HG02588 (cell line): ENCODE measurements around the gene PAPPA2.
"Not testable (repeated sequence)": the region's sequence is repeated elsewhere in the genome, so short reads cannot be mapped to it uniquely, and the experiment has no call there.

Experiments
- ATAC-seq: cut with Tn5 transposase; IDR thresholded peaks from one replicate; pipeline ENCODE4 v1.9.1; 2021; ENCODE audit warnings: mild to moderate bottlenecking, moderate library complexity; ENCODE audit not compliant: unreplicated experiment

PAPPA2 gene

DNA sequence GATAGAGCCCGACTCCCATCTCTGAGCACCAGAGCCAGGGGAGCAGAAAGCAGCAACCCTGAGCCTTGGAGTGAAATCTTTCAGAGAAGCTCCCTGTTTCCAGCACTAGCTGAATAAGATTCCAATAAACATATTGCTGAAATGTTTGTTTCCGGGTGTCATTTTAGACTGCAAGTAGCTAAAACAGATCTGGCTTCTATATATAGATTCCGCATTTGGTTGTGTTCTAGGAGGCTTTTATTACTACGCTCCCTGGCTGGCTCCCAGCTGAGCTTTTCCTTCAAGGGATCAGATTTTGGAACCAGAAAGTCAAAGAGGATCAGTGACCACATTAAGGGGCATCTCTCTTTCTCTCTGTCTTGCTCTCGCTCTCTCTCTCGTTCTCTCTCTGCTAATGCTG is 88.2 kb downstream of the PAPPA2 start:
- no peak for ATAC-seq

DNA sequence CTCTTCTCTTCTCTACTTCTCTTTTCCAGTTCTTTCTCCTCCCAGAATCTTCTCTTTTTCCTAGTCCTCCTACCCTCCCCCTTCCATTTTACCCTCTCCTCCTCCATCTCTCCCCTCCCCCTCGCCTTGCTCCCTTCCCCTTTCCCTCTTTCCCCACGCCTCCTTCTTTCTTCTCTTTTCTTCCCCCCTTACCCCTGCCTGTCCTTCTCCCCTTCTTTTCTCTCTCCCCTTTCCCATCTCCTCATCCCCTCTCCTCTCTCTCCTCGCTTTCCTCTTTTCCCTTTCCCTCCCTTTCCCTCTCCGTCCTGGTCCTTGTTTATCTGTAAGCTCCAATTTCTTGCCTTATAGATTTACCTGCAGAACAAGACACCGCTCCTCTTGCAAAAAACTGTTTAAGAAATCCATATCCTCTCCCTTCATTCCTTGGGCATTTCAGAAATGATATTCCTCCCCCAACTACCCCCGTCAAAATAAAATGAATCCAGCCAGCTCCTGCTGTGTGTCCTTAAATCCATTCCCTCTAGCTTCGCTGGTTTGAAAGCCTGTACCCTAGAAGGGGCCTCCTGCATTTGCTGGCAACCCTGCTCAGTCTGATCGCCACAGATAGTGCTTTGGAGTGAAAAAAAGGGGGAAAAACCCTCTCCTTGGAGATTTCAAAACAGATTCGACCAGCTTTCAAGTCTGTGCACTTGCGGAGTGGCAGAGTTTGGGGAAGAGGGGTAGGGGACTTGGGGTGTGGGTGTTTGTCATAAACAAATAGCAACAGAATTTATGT is 89.4 kb downstream of the PAPPA2 start:
- ATAC-seq: no peak

DNA sequence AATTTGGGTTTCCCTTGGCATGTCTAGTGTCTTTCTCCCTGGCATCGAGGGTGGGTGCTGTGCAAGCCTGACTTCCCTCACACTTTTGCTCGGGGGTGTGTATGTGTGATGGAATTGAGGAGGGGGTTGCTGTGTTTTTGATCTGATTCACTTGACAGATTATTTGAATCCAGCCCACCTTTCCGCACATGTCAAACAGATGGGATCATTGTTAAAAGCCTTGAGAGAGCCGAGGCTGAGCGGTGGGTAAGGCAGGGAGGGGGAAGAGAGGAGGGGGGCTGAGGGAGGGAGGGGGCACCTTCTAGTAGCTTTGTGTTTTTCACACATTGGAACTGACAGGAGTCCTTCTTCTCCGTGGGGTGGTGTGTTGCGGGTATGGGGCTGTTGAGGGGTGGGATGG is 90.0 kb downstream of the PAPPA2 start:
- ATAC-seq: no peak

DNA sequence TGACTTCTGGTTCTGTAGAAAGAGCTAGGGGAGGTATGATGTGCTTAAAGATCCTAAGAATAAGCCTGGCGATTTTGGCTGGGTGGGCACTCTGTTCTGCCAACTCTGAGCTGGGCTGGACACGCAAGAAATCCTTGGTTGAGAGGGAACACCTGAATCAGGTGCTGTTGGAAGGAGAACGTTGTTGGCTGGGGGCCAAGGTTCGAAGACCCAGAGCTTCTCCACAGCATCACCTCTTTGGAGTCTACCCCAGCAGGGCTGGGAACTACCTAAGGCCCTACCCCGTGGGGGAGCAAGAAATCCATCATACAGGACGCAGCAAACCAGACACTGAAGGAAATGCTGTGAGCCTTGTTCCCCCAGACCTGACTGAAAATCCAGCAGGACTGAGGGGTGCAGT is 93.3 kb downstream of the PAPPA2 start:
- ATAC-seq: no peak

DNA sequence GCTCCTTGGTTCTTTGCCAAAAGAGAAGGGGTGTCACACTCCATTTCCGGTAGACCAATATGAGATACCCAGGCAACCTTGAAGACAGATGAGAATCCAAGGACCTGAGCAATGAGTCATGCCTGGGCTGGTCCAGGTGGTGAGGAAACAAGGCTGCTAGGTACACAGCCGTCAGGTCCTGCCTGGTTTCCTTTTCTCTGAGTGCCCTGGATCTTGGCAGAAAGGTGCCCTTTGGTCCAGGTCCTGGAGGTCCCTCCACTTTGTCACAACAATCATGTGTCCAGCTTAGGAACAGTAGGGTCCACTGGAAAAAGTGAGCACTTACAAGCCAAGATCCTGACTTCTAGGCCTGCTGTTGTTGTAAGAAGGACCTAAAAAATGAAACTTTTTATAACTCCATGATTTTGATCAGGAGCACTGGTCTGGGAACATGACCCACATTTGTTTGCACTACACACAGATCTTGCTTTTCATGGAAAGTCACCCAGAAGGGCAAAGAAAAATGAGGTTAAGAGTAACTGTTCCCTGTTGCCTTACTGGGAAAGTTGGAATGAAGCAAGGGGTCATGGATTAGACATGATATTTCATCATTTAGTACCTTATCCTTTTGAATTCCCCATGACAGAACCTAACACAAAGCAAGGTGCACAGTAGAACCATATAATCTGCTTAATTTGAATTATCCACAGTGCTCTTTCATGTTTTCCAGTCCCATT is 94.7 kb downstream of the PAPPA2 start:
- no peak for ATAC-seq

DNA sequence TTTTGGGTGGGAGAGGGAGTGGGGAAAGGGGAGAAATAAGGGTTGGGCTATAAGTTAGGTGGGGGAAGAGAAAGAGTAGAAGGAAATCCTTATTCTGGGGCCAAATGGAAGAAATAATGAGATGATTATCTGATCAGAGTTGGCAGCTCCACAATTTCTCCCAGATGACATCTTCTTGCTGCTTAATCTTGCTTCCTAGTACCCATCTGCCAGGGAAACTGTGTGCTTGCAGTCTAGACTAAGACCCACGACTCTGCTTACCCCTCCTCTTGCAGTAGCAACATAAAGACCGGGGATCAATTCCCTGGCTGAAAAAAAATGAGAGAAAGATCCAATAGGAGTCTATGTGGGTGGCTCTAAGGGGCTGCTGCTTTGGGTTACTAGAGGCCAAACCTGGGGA is 95.6 kb downstream of the PAPPA2 start:
- no peak for ATAC-seq

DNA sequence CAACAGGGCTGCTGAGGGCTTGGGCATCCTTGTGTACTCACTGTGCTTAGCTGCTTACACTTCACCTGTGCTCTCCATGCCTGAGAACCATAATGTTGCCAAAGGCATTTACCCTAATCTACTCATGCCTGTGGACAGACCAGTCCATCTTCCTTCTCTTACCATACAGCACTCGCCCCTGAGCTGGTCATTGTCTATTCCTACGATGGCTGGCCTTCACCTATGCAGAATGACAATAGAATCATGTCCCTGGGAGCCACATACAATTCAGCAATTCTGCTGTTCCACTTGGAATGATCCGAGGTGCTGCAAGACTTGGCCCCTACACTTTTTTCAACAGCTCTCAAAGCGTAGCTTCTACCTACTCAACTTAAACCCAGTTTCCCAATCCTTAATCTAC is 96.5 kb downstream of the PAPPA2 start:
- no peak for ATAC-seq

DNA sequence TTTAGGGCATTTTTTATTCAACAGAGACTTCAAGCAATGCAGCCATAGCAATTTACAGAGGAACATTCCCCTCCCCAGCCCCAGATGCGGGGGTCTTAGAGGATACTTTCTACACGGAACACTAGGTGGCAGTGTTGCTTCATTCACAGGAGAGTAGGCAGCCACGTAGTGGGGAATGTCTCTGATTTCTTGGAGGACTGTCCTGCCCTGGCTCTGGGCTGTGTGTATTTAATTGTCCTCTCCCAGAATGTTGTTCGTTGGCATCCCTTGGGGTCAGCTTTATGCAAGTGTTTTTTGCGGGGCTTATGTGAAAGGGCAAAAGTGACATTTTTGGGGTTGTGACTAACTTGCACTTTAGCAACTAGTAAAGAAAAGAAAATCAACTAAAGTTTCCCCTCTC is 96.9 kb downstream of the PAPPA2 start:
- peak; percentile 67 for ATAC-seq

DNA sequence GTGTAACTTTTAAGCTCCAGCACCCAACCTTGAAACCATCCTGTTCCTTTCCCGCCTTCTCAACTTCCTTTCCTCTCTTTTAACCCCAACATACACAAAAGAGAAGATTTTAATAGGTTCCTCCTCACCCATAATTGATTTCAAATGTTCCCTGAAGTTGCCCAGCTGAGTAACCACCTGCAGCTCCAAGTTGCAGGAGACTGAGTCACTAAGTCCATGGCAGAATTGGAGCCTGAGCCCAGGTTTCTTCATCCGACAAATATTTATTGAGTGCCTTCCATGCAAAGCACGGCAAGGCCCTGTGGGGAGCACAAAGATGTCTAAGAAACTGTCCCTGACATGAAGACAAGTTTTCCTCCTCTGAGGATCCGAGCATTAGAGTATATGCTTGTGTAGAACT is 97.7 kb downstream of the PAPPA2 start:
- no peak for ATAC-seq

DNA sequence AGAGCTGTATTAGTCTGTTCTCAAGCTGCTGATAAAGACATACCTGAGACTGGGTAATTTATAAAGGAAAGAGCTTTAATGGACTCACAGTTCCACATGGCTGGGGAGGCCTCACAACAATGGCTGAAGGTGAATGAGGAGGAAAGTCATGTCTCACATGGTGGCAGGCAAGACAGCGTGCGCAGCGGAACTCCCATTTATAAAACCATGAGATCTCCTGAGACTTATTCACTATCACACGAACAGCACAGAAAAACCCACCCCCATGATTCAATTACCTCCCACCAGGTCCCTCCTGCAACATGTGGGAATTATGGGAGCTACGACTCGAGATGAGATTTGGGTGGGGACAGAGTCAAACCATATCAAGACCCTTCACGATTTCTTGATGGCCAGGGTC is 98.8 kb downstream of the PAPPA2 start:
- not testable (repeated sequence) for ATAC-seq

DNA sequence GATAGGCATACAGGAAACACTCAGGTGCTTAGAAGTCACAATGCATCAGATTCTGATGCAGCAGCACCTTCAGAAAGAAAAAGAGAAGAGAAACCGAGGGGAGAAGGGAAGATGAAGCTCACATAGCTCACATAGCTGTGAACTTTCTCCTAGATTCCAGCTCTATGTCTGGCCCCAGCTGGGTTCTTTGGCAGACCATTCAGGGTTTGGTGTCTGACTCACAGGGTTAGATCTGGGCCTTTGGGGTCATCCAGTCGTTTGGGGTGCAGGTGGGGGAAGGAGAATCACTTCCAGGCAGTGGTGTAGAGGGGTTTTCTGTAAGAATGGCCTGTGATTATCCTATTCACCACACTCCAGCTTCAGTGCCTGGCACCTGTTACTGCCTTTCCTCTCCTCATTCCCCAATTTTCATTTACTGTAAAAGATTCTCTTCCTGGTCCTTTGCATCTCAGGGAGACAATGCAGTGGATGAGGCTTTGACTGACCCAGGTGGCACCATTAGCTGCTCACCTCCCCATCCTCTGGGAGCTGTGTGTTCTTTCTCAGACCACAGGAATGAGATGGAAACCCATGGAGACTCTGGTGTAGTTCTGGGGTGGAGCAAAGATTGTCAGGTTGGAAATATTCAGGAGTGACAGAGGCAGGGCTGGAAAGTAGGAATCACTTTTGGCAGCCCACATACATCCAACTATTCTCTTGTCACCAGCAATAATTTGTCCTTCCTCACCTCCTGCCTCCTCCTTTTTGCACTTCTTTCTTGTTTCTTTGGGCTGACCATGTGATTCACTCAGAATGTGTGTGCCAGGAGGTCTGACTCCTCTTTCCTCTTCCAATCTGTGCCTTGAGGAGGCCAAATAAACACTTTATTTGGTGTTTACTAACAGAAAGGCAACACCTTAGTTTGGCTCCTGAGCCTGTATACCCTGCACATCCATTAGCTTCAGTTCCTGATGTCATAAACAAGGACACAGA is 103.3 kb downstream of the PAPPA2 start:
- no peak for ATAC-seq

DNA sequence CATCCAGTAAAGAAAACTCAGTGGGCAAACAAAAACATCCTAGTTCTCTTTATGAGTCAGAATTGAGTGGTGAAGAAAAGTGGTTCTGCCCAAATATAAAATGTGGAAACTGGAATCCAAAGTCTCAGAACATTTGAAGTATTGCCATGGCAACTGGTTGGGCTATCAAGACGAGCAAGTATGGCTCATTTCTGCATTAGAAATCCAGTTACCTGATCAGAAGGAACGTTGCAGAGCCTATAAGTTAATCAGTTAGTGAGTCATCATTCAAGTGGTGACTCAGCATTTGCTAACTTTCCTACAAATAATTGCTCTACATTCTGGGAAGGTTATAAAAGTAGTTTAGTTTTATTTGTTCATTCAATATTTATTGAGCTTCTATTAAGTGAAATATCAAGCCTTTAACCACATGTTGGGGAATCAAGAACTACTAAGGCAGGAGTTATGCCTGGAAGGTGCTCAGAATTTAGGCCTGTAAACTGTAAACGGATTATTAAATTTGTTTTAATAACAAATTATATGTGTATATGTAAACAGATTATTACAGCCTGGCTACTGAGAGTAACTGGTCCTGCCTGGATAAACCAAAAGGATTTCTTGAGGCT is 104.3 kb downstream of the PAPPA2 start:
- no peak for ATAC-seq

DNA sequence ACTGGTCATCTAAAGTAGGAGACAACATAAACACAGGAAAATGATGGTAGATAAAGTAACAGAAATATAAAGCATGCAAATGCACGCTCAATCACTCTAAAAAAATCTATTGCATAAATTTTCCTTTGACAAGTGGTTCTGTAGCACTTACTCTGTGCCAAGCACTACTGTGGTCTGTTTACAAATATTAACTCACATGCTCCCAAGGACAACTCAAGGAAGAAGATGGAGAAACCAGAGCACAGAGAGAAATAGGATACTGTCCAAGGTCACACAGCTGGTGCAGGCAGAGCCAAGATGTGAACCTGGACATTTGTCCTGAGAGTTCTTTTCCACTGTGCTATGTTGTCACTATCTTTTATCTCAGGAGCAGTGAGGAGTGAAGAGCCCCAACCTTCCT is 105.2 kb downstream of the PAPPA2 start:
- no peak for ATAC-seq

DNA sequence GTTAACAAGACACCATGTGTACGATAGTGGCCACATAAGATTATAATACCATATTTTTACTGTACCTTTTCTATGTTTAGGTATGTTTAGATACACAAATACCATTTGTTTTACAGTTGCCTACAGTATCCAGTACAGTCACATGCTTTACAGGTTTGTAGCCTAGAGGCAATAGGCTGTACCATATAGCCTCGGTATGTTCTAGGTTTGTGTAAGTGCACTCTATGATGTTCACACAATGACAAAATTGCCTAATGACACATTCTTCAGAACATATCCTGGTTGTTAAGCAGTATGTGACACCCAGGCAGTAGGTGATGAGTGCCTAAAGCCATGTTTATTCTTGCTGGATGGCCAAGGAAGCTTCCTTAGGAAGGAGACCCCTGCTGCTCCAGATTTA is 111.8 kb downstream of the PAPPA2 start:
- no peak for ATAC-seq

DNA sequence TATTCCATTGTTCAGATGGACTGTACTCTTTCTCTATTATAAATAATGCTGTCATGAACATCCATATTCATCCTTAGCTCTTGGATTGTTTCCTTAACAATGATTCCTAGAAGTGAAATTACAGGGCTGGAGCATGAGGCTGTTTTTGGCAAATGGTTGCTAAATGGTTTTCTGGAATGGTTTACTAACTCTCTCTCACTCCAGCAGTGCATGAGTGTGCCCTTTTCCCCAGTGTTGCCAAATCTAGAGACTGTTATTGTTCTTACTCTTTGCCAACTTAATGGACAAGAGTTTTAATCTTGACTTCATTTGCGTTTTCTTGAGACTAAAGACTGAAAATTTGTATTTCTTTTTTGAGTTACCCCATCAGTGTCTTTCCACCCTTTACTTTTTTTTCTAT is 113.0 kb downstream of the PAPPA2 start:
- ATAC-seq: no peak

DNA sequence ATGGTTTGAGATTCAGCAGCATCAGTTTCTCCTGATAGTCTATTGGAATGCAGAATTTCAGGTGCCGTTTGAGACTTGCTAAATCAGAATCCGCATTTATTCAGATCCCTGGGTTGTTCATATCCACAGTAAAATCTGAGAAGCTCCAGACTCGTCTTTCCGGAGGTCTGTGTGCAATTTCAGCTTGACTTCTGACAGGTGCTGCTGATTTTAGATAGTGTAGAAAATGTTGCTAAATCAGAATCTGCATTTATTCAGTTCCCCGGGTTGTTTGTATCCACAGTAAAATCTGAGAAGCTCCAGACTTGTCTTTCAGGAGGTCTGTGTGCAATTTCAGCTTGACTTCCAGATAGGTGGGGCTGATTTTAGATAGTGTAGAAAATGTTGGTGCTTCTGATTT is 113.7 kb downstream of the PAPPA2 start:
- no peak for ATAC-seq

DNA sequence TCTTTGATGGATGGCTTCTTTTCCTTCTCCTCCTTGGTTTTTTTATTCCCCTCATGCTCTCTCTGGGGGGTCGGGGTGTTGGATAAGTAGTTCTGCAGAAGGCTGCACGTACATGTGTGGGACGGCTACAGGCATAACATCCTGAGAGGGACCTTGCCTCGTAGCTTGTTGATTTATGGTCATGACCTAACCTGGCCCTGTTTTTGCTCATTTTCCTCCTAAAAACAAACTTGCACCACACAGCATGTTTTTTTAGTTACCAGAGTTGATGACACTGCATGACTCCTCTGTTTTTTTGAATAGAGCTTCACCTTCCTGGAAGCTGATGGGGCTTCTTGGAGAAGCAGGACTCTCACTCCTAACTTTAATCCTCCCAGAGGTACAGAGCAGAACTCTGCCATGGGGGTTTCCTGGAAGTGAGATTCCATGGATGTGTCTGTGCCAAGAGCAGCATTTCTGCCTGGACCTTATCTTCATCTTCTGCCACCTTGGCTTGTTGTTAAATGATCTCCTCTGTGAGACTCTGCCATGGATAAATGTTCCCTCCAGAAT is 114.7 kb downstream of the PAPPA2 start:
- no peak for ATAC-seq

DNA sequence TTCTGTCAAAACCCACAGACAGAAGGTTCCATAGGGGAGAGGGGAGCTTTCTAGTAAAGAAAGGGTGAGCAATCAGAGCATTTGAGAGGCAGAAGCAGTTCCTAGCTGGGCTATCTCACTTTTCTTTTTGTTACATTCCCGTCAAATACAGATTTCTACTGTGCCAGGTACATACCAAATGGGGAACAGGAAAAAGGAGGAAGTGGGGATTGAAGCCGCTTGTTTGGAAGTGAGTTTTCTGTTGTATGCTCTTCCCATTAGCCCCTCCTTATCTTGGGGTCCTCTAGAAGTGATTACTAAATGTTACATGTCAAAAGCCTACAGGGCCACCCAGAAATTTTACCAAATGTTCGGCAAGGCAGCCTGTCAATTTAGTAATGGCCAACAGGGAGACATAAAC is 116.1 kb downstream of the PAPPA2 start:
- ATAC-seq: no peak

DNA sequence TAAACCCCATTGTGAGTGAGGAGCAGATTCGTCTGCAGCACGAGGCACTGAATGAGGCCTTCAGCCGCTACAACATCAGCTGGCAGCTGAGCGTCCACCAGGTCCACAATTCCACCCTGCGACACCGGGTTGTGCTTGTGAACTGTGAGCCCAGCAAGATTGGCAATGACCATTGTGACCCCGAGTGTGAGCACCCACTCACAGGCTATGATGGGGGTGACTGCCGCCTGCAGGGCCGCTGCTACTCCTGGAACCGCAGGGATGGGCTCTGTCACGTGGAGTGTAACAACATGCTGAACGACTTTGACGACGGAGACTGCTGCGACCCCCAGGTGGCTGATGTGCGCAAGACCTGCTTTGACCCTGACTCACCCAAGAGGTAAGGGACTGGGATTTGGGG is 132.2 kb downstream of the PAPPA2 start:
- ATAC-seq: no peak

DNA sequence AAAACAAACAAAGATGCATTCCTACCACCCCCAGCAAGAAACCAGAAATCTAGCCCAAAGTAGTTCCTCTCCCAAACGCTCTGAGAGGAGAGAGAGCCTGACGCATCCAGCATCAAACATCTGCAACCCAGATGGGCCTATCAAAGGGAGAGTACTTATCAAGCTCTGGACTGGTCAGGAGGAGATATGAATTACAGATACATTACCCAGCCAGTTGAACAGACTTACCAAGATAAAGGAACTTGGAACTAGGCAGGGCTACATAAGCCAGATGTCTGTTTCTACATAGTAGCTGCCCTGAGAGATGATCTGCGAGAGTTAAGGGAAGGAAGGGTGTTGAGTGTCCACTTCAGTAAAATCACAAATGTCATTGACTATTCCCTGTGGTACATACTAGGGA is 138.4 kb downstream of the PAPPA2 start:
- ATAC-seq: no peak
